Measurements from ENCODE around the gene WWOX. TPM values are rescaled to one million over a fixed set of nuclear protein-coding genes. Genes with fewer than 3 reads are reported as not detected.

Gene WWOX
- total and polyA plus RNA-seq, 2 of the 13 experiments (the other 11 are each of a cell fraction or from before 2014, with no cell fraction given): 9.1 to 37.4 TPM

DNA sequence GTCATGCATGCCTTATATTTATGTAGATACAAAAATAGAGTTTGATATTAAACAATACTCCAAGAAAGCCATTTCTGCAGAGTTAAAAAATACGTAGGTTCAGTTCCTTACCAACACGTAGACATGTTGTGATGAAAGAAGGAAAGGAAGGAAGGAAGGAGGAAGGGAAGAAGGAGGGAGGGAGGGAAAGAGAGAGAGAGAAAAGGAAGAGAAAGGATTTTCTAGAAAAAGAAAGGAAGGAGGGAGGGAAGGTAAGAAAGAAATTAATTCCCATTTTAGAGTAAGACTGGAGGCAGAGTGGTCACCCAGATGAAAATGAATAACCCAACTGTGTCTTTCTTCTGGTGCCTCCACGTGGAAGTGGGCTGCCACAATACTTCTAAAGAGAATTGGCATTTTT lies 652.1 kb downstream of the WWOX start (continued):
- no peak for TF ChIP-seq ZNF660 (CRISPR knock-in tag; IDR thresholded peaks at IDR 0.05; ENCODE audit: borderline replicate concordance, low read depth)
- no peak for TF ChIP-seq TBL1XR1 (IDR thresholded peaks at IDR 0.05; ENCODE audit: borderline replicate concordance, low read length, partially characterized antibody)
- no peak for TF ChIP-seq CREBL2 (CRISPR knock-in tag; IDR thresholded peaks at IDR 0.05; ENCODE audit: borderline replicate concordance)
- TF ChIP-seq, protein P1, sequence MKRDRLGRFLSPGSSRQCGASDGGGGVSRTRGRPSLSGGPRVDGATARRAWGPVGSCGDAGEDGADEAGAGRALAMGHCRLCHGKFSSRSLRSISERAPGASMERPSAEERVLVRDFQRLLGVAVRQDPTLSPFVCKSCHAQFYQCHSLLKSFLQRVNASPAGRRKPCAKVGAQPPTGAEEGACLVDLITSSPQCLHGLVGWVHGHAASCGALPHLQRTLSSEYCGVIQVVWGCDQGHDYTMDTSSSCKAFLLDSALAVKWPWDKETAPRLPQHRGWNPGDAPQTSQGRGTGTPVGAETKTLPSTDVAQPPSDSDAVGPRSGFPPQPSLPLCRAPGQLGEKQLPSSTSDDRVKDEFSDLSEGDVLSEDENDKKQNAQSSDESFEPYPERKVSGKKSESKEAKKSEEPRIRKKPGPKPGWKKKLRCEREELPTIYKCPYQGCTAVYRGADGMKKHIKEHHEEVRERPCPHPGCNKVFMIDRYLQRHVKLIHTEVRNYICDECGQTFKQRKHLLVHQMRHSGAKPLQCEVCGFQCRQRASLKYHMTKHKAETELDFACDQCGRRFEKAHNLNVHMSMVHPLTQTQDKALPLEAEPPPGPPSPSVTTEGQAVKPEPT (CRISPR knock-in tag; IDR thresholded peaks at IDR 0.05; ENCODE audit: low read depth): no peak

- no peak overlapping the region for H3K4me2 ChIP-seq (ENCODE audit: low read depth, low read length)
- no peaks in the 10 kb centered on the region for H3K36me3 ChIP-seq (replicated peaks in 1 of 2; ENCODE audit: control insufficient read depth in 1 of 2, insufficient read depth in 2 of 2, low read length in 2 of 2)
- H3K79me2 ChIP-seq (ENCODE audit: insufficient read depth, low read length): no peaks in the 10 kb centered on the region
- H3K27ac ChIP-seq (ENCODE audit: extremely low read length, insufficient read depth, low read length): no peak overlapping the region
- intact Hi-C loops (cut with micrococcal nuclease; ENCODE audit: unreplicated experiment) (no loop called here), in situ Hi-C loops (cut with HindIII; ENCODE audit: extremely low pct_ligation_motif_present, low pct_unique_long_range_greater_than_20kb) (loop anchor here (25.0 kb wide), 1 partner anchor 642 kb away; no protein-coding TSS in a partner anchor)
- POLR2A ChIA-PET: no interaction called here
- no peaks in the 10 kb centered on the region for H4K20me1 ChIP-seq (ENCODE audit: insufficient read depth, low read length)
- H2AFZ ChIP-seq (ENCODE audit: low read length): no peak overlapping the region
- BruUV-seq (replicated peaks): no TSS peak
- no peak overlapping the region for H3K4me3 ChIP-seq (replicated peaks in 1 of 3; ENCODE audit: insufficient read depth in 1 of 3, low read depth in 2 of 3, low read length in 3 of 3)
- no peak for ATAC-seq
- H3K27me3 ChIP-seq (ENCODE audit: control insufficient read depth in 1 of 2, insufficient read depth in 2 of 2, low read length in 2 of 2): no peaks in the 10 kb centered on the region
- H3K4me1 ChIP-seq (ENCODE audit: insufficient read depth, low read length): peaks cover 24% of the 10 kb centered on the region
- WGBS (ENCODE audit: low lambda C conversion rate): 86% methylated on average over 5 of the region's 5 CpGs
- DNase-seq (ENCODE audit: low spot score): no peak
- no peak overlapping the region for H3K9ac ChIP-seq (ENCODE audit: insufficient read depth, low read depth, low read length)
- CTCF ChIA-PET (ENCODE audit: low intra/inter-chr PET ratio, low total read pairs): no interaction called here
- FAIRE-seq: no peak
- no peaks in the 10 kb centered on the region for H3K9me3 ChIP-seq (ENCODE audit: low read length)
- TF ChIP-seq, protein P2, sequence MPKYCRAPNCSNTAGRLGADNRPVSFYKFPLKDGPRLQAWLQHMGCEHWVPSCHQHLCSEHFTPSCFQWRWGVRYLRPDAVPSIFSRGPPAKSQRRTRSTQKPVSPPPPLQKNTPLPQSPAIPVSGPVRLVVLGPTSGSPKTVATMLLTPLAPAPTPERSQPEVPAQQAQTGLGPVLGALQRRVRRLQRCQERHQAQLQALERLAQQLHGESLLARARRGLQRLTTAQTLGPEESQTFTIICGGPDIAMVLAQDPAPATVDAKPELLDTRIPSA (CRISPR knock-in tag; IDR thresholded peaks at IDR 0.05; ENCODE audit: borderline replicate concordance): no peak
- no peak for TF ChIP-seq ATF1 (CRISPR knock-in tag; IDR thresholded peaks at IDR 0.05)
- no peak for TF ChIP-seq MAF1 (CRISPR knock-in tag; IDR thresholded peaks at IDR 0.05; ENCODE audit: borderline replicate concordance)
- TF ChIP-seq FOSL1 (CRISPR knock-in tag; IDR thresholded peaks at IDR 0.05; ENCODE audit: borderline replicate concordance): no peak
- no peak for TF ChIP-seq SIN3A (IDR thresholded peaks at IDR 0.05; ENCODE audit: borderline replicate concordance, low read depth, low read length)
- no peak for TF ChIP-seq ZHX2 (IDR thresholded peaks at IDR 0.05; ENCODE audit: low read depth)
- TF ChIP-seq ZHX2 (CRISPR knock-in tag; IDR thresholded peaks at IDR 0.05; ENCODE audit: borderline replicate concordance): no peak
- TF ChIP-seq POGK (CRISPR knock-in tag; conservative IDR thresholded peaks at IDR 0.05): no peak
- TF ChIP-seq CBFB (CRISPR knock-in tag; IDR thresholded peaks at IDR 0.05): no peak
Observed at GRCh38 chr16:78754713-78755112, 655.3 kb downstream of the WWOX start.
